Measurements from ENCODE around the gene NRAP. TPM values are rescaled to one million over a fixed set of nuclear protein-coding genes. Genes with fewer than 3 reads are reported as not detected.

NRAP gene
- total and polyA plus RNA-seq, 2 of the 8 experiments (the other 6 are each of a cell fraction or from before 2014, with no cell fraction given) = not detected

- Histone ChIP-seq H3K23me2 (ENCODE audit: low read depth, low read length) (no peaks in the 10 kb centered on the region), H3K4me3 (ENCODE audit: extremely low read depth in 1 of 4, insufficient read depth in 2 of 4, low read depth in 3 of 4, low read length in 4 of 4) (no peak overlapping the region), H3K36me3 (ENCODE audit: control insufficient read depth in 2 of 4, insufficient read depth in 4 of 4, low read length in 3 of 4) (no peaks in the 10 kb centered on the region), H3K79me2 (ENCODE audit: control insufficient read depth in 1 of 2, insufficient read depth in 2 of 2, low read length in 2 of 2) (no peaks in the 10 kb centered on the region), H4K91ac (replicated peaks; ENCODE audit: insufficient read length, low read length) (no peak overlapping the region), H3K14ac (ENCODE audit: insufficient read length) (no peak overlapping the region), H2AFZ (ENCODE audit: low read length) (no peak overlapping the region), H4K8ac (ENCODE audit: extremely low read depth, insufficient read depth, low read length) (no peak overlapping the region), H2BK12ac (ENCODE audit: low read depth, low read length) (no peak overlapping the region), H2AK5ac (ENCODE audit: low read depth, low read length) (no peak overlapping the region), H3K23ac (ENCODE audit: insufficient read length) (no peak overlapping the region), H3K27me3 (replicated peaks in 1 of 4; ENCODE audit: control insufficient read depth in 3 of 4, extremely low read depth in 1 of 4, insufficient read depth in 3 of 4, low read length in 3 of 4) (no peaks in the 10 kb centered on the region), H2BK5ac (ENCODE audit: low read depth, low read length) (no peak overlapping the region), H4K20me1 (replicated peaks in 1 of 2; ENCODE audit: control insufficient read depth in 1 of 2, insufficient read depth in 2 of 2, low read length in 2 of 2) (peaks cover 0 to 1% of the 10 kb centered on the region in 2 experiments), H2BK20ac (ENCODE audit: low read length) (no peak overlapping the region), H4K5ac (ENCODE audit: insufficient read length, low read depth, low read length) (no peak overlapping the region), H2BK15ac (ENCODE audit: low read length) (no peak overlapping the region), H3K9me3 (ENCODE audit: insufficient read depth in 2 of 2, low read depth in 1 of 2, low read length in 1 of 2) (no peaks in the 10 kb centered on the region), H3K9ac (replicated peaks in 1 of 4; ENCODE audit: extremely low read depth in 1 of 4, low read depth in 3 of 4, low read length in 3 of 4) (no peak overlapping the region), H3K4me2 (ENCODE audit: insufficient read depth in 1 of 2, low read depth in 2 of 2, low read length in 2 of 2) (no peak overlapping the region), H2BK120ac (replicated peaks; ENCODE audit: low read depth, low read length) (no peak overlapping the region), H3K27ac (ENCODE audit: low read depth, low read length) (no peak overlapping the region), H3K18ac (ENCODE audit: extremely low read depth, low read length) (no peak overlapping the region), H3K4ac (replicated peaks; ENCODE audit: insufficient read length, low read depth, low read length) (no peak overlapping the region), H3K56ac (replicated peaks; ENCODE audit: insufficient read length, low read depth, low read length) (no peak overlapping the region), H3K79me1 (ENCODE audit: low read depth, low read length) (no peaks in the 10 kb centered on the region), H3K4me1 (replicated peaks in 1 of 4; ENCODE audit: control insufficient read depth in 3 of 4, insufficient read depth in 4 of 4, low read length in 3 of 4) (no peaks in the 10 kb centered on the region; a peak in 1 of 7 replicates)
- 97% methylated on average over 5 of the region's 5 CpGs; no CpG with 5 or more reads in 1 of the 2 experiments for WGBS, 2 experiments (ENCODE audit: extremely low coverage in 1 of 2, insufficient coverage in 1 of 2, insufficient read length in 1 of 2, insufficient replicate concordance in 2 of 2, low coverage in 1 of 2, low lambda C conversion rate in 2 of 2, missing lambda C conversion rate in 1 of 2)
- ChIA-PET POLR2A (ENCODE audit: partially characterized antibody) (no interaction called here), CTCF (ENCODE audit: partially characterized antibody) (interaction anchor here (0.6 to 1.6 kb wide), 2 partner anchors 16 to 533 kb away, joined by 4 to 6 read pairs; partner anchors contain the start of gene CASP7)
- DNase-seq (ENCODE audit: low read depth in 1 of 2, low spot score in 2 of 2) (no peak), FAIRE-seq (no peak)
- TF ChIP-seq HDAC2 (IDR thresholded peaks at IDR 0.05; ENCODE audit: borderline replicate concordance in 1 of 2, low read depth in 2 of 2, low read length in 2 of 2) = no peak
- TF ChIP-seq NANOG (IDR thresholded peaks at IDR 0.05; ENCODE audit: insufficient read depth, low read depth, low read length, poor library complexity, severe bottlenecking) = no peak
- TF ChIP-seq SUZ12 (IDR thresholded peaks at IDR 0.05; ENCODE audit: low read length) = no peak
- no peak for TF ChIP-seq SP4 (IDR thresholded peaks at IDR 0.05; ENCODE audit: low read length)
- no peak for TF ChIP-seq ZNF274 (IDR thresholded peaks at IDR 0.05; ENCODE audit: borderline replicate concordance, extremely low read depth, low read length)
- no peak for TF ChIP-seq RNF2 (IDR thresholded peaks at IDR 0.05; ENCODE audit: borderline replicate concordance, low read depth, low read length, missing control alignments, poor library complexity, severe bottlenecking)
- no peak for TF ChIP-seq ATF3 (IDR thresholded peaks at IDR 0.05; ENCODE audit: insufficient read depth, low read depth, low read length)
- no peak for TF ChIP-seq YY1 (IDR thresholded peaks at IDR 0.05; ENCODE audit: low read depth, low read length)
- no peak for TF ChIP-seq CBX8 (IDR thresholded peaks at IDR 0.05; ENCODE audit: borderline replicate concordance, low read depth, low read length)
- no peak for TF ChIP-seq CTCF (IDR thresholded peaks at IDR 0.05; ENCODE audit: control extremely low read depth in 1 of 3, insufficient read depth in 1 of 3, low read depth in 1 of 3, low read length in 3 of 3)
Measured at GRCh38 chr10:113663142-113663541, 699 bp downstream of the NRAP start.
